Activated CD8-positive, alpha-beta T cell treated with anti-CD3 and anti-CD28 coated beads for 36 hours (primary cell): ENCODE results near the gene EBF4. TPM values are rescaled to one million over a fixed set of nuclear protein-coding genes. Genes with fewer than 3 reads are reported as not detected.

Source experiments
- ATAC-seq: fragments of 200-7000 bp; cut with Tn5 transposase; one replicate; pipeline ENCODE4 v1.10.0; 2021; ENCODE audit warnings: mild to moderate bottlenecking, moderate library complexity
- CTCF ChIA-PET: fragments of 350-600 bp; sonication (Branson Sonifier 250); formaldehyde crosslinking; loops from one replicate; lab custom pipeline; 2021; ENCODE audit warnings: antibody characterized with exemption; lab: Charles Lee
- POLR2A ChIA-PET: fragments of 350-600 bp; sonication (Branson Sonifier 250); formaldehyde crosslinking; loops from one replicate; lab custom pipeline; 2021; ENCODE audit warnings: antibody characterized with exemption; lab: Charles Lee
- DNase-seq: peaks from one replicate; pipeline ENCODE4 v3.0.0-alpha.2; 2020
- H3K27ac Mint-ChIP-seq: one replicate; pipeline ENCODE4 v1.8.0; 2021; ENCODE audit warnings: mild to moderate bottlenecking, mixed read lengths
- H3K27me3 Mint-ChIP-seq: one replicate; pipeline ENCODE4 v1.8.0; 2021; ENCODE audit warnings: mixed read lengths
- H3K36me3 Mint-ChIP-seq: one replicate; pipeline ENCODE4 v1.8.0; 2021; ENCODE audit warnings: low read depth, mixed read lengths
- H3K4me1 Mint-ChIP-seq: one replicate; pipeline ENCODE4 v1.8.0; 2021; ENCODE audit warnings: low read depth, mixed read lengths
- H3K4me3 Mint-ChIP-seq: one replicate; pipeline ENCODE4 v1.8.0; 2021; ENCODE audit warnings: mild to moderate bottlenecking, moderate library complexity, mixed read lengths
- H3K9me3 Mint-ChIP-seq: one replicate; pipeline ENCODE4 v1.8.0; 2021; ENCODE audit warnings: mixed read lengths
- CTCF ChIP-seq: fragments of 200-600 bp; IDR thresholded peaks from one replicate; pipeline ENCODE4 v1.8.0; 2022; ENCODE audit warnings: antibody characterized with exemption, mild to moderate bottlenecking
- intact Hi-C: fragments of 100-400 bp; cut with micrococcal nuclease; formaldehyde crosslinking; loops from one replicate; pipeline ENCODE4 v1.10.0; 2022
- total RNA-seq, 2 experiments: library from RNA; stranded (reverse); gene quantifications; one replicate each; pipeline ENCODE4 v1.2.3, GENCODE V29; 2021

EBF4 gene
- total RNA-seq, 2 experiments from 2014 or later, result 1.1 to 1.2 TPM

- DNase-seq (peak; percentile 48), ATAC-seq (peak; percentile 96)
- peaks cover 17% of the 10 kb centered on the region for H3K9me3 Mint-ChIP-seq
- no peak for TF ChIP-seq CTCF
- ChIA-PET CTCF (interaction anchor here (0.7 to 4.1 kb wide), 10 partner anchors 10 to 207 kb away, joined by 3 to 35 read pairs (median 11); no protein-coding TSS in a partner anchor), POLR2A (interaction anchor here (0.6 to 4.5 kb wide), 6 partner anchors 11 to 71 kb away, joined by 3 to 18 read pairs (median 4); no protein-coding TSS in a partner anchor)
- peak overlapping the region; percentile 85 for H3K27ac Mint-ChIP-seq
- peak overlapping the region; percentile 33 for H3K4me3 Mint-ChIP-seq
- peaks cover 19% of the 10 kb centered on the region for H3K4me1 Mint-ChIP-seq
- no peaks in the 10 kb centered on the region for H3K36me3 Mint-ChIP-seq
- no peaks in the 10 kb centered on the region for H3K27me3 Mint-ChIP-seq
- intact Hi-C loops, result no loop called here
Observed at GRCh38 chr20:2729251-2729713, 36.7 kb downstream of the EBF4 start.

GRCh38 chr20:2729791-2730190 lies 37.2 kb downstream of the EBF4 start:
- TF ChIP-seq CTCF, result no peak
- ATAC-seq (no peak), DNase-seq (no peak)
- Mint-ChIP-seq H3K27ac (peak overlapping the region; percentile 85), H3K4me1 (peaks cover 19% of the 10 kb centered on the region), H3K4me3 (no peak overlapping the region), H3K27me3 (no peaks in the 10 kb centered on the region), H3K36me3 (no peaks in the 10 kb centered on the region), H3K9me3 (peaks cover 17% of the 10 kb centered on the region)
- intact Hi-C loops, result no loop called here
- ChIA-PET POLR2A (interaction anchor here (0.6 to 4.5 kb wide), 5 partner anchors 11 to 71 kb away, joined by 3 to 18 read pairs (median 4); no protein-coding TSS in a partner anchor), CTCF (interaction anchor here (0.7 to 4.1 kb wide), 9 partner anchors 9 to 208 kb away, joined by 3 to 35 read pairs (median 13); no protein-coding TSS in a partner anchor)

- ATAC-seq (no peak), DNase-seq (no peak)
- ChIA-PET POLR2A (no interaction called here), CTCF (interaction anchor here (0.7 to 1.8 kb wide), 8 partner anchors 9 to 421 kb away, joined by 3 to 6 read pairs (median 4); no protein-coding TSS in a partner anchor)
- Mint-ChIP-seq H3K27me3 (no peaks in the 10 kb centered on the region), H3K36me3 (no peaks in the 10 kb centered on the region), H3K9me3 (peaks cover 17% of the 10 kb centered on the region), H3K27ac (no peak overlapping the region), H3K4me1 (peaks cover 8% of the 10 kb centered on the region), H3K4me3 (no peak overlapping the region)
- intact Hi-C loops, result no loop called here
- no peak for TF ChIP-seq CTCF
Observed at GRCh38 chr20:2734899-2735298, 42.3 kb downstream of the EBF4 start.

- intact Hi-C loops, result no loop called here
- Mint-ChIP-seq H3K27ac (no peak overlapping the region), H3K4me3 (no peak overlapping the region), H3K9me3 (peaks cover 9% of the 10 kb centered on the region), H3K36me3 (no peaks in the 10 kb centered on the region), H3K27me3 (no peaks in the 10 kb centered on the region), H3K4me1 (peaks cover 16% of the 10 kb centered on the region)
- CTCF ChIA-PET, result interaction anchor here (1.1 to 1.8 kb wide), 3 partner anchors 19 to 65 kb away, joined by 4 to 5 read pairs (median 4); no protein-coding TSS in a partner anchor
- ATAC-seq (no peak), DNase-seq (no peak)
- TF ChIP-seq CTCF, result no peak
- POLR2A ChIA-PET, result no interaction called here
Observed at GRCh38 chr20:2736441-2736840, 43.9 kb downstream of the EBF4 start.

- H3K4me3 Mint-ChIP-seq, result no peak overlapping the region
Observed at GRCh38 chr20:2738331-2739041, 45.9 kb downstream of the EBF4 start.

More at GRCh38 chr20:2738331-2739041, 45.9 kb downstream of the EBF4 start:
- intact Hi-C loops, result no loop called here
- H3K27ac Mint-ChIP-seq, result no peak overlapping the region
- ChIA-PET POLR2A (no interaction called here), CTCF (interaction anchor here (1.0 to 7.2 kb wide), 4 partner anchors 9 to 49 kb away, joined by 3 to 110 read pairs (median 40); partner anchors contain the start of gene EBF4)
- no peaks in the 10 kb centered on the region for H3K9me3 Mint-ChIP-seq
- ATAC-seq (no peak), DNase-seq (no peak)
- no peak for TF ChIP-seq CTCF
- H3K36me3 Mint-ChIP-seq, result no peaks in the 10 kb centered on the region
- peaks cover 36% of the 10 kb centered on the region for H3K4me1 Mint-ChIP-seq
- H3K27me3 Mint-ChIP-seq, result no peaks in the 10 kb centered on the region
